ENCODE data around the gene SPTBN1.

SPTBN1 gene

DNA sequence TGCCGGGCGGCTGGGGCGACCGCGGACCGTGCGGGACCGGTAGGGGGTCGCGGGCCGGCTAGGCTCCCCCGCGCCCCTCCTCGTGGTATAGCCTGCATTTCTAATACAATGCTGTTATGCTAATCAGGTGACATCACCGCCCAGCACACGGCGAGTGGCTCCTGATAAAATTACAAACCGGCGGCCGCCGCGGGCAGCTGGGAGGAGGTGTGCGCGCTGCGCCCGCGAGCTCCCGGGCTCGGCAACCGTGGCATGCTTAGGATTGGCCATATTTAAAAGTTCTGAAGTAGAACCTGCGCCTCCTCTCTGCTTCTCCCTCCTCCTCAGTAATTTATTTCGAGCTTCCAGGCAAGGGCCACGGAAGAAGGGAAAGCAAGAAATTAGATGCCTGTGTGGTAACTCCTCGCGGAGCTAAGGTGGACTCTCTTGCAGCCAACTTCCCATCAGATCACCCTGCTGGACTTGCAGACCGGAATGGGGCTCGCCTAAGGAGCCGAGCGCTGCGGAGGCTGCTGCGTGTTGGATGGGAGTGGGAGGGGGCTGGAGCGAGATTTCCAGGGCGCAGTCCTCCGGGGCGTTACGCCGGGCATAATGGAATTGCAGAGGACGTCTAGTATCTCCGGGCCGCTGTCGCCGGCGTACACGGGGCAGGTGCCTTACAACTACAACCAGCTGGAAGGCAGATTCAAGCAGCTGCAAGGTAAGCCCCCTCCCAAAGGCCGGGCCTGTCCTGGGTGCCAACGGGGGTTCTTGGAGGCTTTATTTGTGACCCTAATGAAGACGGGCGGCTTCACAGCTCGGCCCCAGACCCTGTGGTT lies 102.3 kb downstream of the SPTBN1 start:
- peak; percentile 92 to 93 for DNase-seq

GRCh38 chr2:54559006-54559445 lies 102.9 kb downstream of the SPTBN1 start:
- no peak for DNase-seq

- peak in 1 of 2 experiments; percentile 62 for DNase-seq
These were observed 103.5 kb downstream of the SPTBN1 start for GRCh38 chr2:54559593-54560145.

DNA sequence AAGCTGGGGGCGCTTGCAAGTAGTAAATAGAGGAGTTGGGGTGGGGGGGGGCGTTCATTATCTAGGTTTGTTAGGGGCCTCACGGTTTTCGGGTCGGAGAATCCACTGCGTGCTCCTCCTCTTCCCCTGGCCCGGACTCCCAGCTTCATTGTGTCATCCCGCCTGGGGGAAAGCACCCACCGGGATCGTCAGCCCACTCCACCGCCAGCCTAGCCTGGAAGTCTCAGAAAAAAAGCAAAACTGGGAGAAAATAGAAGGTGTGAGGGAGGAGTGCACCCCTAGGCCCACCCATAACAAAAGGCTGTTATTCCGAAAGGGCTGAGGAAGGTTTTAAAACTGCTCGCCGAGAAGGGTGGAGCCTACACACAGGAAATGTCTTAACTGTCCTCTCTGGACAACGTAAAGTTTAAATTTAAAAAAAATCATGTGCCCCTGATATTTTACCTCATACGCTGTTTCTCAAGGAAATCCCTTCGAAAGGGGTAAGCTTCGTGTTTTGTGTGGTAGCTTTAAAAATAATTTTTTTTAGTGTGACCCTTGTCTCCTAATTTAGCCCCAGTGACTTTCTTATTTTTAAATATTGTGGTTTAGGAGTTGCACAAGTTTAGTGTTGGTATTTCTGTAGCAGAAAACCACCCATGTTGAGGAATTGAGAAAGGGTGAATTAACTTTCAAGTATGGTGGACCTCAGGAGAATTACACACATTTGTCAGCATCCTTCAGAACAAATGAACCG lies 104.2 kb downstream of the SPTBN1 start:
- DNase-seq = peak; percentile 22 to 62

DNA sequence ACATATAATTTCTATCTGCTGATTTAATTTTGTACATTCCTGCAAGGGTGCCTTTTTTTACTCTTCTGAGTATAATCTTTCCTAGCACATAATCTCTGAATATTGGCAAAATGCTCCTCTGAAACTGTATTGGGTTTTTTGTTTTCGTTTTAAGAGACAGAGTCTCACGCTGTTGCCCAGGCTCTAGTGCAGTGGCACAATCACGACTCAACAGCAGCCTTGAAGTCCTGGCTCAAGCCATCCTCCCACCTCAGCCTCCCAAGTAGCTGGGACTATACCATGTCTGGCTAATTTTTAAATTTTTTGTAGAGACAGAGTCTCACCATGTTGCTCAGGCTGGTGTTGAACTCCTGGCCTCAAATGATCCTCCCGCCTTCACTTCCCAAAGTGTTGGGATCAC lies 104.9 kb downstream of the SPTBN1 start:
- no peak for DNase-seq

GRCh38 chr2:54564439-54564838 lies 108.3 kb downstream of the SPTBN1 start:
- DNase-seq = no peak

DNA sequence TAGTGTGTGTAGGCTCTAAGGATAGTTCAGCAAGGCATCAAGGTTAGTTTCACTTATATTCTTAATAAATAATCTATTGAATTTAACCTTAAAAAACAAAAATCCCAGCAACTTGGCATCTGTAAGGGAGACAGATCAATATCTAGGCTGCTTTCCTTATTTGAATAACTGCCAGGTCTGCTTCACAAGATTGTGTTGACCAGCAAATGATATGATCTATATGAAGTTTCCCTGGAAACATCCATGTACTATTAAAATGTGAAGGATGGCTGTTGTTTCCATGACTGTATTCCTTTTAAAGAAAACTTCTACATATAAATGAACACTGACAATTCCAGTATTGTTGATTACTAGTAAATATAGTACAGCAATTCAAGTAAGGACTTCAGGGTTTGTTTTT lies 109.4 kb downstream of the SPTBN1 start:
- no peak for DNase-seq

DNA sequence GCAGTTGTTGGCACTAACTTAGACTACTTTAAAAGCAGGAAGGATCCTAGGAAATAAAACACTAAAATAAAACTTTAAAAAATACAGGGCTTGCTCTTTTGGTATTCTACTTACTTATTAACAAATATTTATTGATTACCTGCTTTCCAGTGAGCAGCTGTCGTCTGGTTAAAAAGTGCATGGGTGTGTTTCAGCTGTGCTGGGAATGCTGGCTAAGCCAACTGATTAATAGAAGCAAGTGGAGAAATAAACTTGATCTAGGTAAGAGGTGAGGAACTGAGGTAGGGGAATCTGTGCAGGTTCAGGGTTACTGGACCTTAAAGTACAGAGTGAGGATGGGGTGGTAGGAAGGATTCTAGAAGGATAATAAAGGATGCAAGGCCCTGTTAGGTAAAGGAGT lies 110.8 kb downstream of the SPTBN1 start:
- DNase-seq = no peak

DNA sequence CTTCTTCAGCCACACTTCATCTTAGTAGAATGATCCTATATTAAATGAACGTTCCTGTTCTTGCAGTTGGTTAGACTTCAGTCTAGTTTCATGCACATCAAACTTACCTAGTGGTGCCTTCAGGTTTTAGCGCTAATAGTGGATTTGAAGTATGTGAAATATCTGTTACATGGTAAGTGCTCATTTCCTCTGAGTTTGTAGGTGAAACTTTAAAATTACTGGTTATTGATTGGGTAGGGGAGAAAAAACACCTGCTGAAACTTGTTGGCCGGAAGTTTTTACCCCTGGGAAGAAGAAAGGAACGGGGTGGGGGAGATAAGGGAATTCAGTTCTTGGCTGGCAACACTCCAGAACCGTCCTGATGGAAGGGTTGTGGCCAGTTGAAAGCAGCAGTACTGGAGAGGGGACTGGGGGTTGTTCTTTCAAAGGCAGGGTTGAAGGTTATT lies 112.8 kb downstream of the SPTBN1 start:
- DNase-seq = no peak

- DNase-seq = no peak
These were observed 113.7 kb downstream of the SPTBN1 start for GRCh38 chr2:54569745-54570301.

GRCh38 chr2:54570321-54570855 lies 114.3 kb downstream of the SPTBN1 start:
- no peak for DNase-seq

DNA sequence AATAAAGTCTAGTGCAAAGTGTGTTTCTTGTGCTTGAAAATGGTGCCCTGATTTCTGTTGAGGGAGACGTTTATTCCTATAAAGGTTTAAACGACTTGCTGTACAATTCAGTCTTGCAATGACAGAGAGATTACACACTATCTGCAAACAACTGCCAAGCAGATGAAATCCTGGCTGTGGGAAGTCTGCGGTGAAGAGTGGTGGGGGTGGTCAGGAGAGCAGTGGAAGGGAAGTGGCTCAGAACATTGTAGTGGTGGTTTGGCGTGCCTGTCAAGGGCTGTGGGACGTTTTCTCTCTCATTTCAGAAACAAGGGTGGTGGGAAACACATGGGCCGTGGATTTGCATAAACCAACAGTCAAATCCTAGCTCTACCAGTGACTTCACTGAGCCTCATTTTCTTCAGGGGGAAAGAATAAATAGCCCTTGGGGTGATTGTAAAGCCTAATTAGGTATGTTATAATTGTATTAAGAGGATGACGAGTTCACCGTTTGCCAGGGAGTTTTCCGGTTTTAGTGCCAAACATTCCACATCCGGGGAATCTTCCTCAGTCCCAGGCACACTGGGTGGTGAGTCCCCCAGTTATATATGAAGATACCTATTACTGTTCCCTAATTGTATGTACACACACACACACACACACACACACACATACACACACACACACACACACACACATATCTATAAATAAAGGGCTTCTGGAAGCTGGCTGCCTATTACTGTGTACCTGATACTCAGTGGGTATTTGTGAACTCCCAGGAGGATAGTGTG lies 115.0 kb downstream of the SPTBN1 start:
- peak; percentile 55 to 65 for DNase-seq

DNA sequence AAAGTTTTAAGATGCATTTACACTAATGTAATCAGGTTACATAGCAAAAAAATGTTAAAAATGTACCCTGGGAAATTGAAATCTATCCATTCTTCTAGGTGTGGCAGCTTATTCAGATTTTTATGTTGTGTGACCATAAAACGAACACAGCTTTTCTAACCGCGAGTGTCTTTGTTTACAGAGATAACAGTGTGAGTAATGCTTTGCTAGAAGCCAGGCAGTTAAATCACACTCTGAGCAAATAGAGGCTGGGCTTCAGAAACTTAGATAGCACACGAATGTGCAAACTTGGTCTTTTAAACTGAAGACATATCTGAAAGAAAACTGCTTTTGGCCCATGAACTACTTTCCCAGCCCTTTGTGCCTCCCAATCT lies 116.1 kb downstream of the SPTBN1 start:
- DNase-seq = peak in 1 of 2 experiments; percentile 50

DNA sequence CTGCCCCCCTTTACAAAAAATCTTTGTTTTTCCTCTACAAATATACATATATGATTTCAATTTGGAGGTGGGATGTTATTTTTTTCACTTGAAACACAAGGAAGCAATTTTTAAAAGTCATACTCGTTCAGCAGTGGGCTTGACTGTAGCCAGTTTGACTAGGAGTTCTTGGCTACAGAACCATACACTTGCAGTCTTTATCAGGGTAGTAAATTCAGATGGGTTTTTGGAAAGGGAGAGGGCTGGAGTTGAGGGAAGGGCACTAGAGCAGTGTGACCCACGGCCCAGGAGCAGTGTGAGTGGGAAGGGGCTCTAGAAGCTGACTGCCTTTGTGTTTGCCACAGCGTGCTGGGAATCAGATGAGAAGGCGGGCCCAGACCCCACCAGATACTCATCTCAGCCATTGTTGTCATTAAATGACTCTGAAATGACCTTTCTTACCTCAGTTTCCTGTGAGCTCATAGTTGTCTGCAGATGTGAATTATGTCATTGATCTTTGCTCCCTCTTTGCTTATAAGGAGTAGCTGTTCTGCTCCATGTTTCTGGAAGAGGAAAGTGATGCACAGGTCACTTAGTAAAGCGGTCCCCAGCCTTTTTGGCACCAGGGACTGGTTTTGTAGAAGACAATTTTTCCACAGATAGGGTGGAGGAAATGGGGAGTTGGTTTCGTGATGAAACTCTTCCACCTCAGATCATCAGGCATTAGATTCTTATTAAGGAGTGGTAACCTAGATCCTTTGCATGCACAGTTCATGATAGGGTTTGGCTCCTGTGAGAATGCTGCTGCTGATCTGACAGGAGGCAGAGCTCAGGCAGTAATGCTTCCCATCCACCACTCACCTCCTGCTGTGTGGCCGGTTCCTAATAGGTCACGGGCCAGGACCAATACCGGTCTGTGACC lies 116.8 kb downstream of the SPTBN1 start:
- DNase-seq = no peak

DNA sequence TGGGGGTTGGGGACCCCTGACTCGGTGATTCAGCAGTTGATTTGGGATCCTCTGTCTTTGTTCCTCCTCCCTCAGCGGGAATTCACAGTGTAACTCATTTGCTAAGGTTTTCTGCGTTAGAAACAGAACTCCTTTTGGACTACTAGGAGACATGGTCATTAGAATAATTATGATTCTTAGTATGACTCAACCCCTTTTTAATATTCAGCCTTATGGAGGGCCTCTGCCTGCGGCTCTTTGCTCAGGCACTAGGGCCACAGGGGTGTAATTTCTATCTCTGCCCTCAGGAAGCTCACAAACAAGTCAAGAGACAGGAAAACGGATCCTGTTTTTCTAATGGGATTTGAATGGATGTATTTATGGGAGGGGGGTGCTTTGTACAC lies 117.4 kb downstream of the SPTBN1 start:
- no peak for DNase-seq

GRCh38 chr2:54574107-54574859 lies 118.2 kb downstream of the SPTBN1 start:
- no peak for DNase-seq

GRCh38 chr2:54574860-54575247 lies 118.7 kb downstream of the SPTBN1 start:
- DNase-seq = no peak

DNA sequence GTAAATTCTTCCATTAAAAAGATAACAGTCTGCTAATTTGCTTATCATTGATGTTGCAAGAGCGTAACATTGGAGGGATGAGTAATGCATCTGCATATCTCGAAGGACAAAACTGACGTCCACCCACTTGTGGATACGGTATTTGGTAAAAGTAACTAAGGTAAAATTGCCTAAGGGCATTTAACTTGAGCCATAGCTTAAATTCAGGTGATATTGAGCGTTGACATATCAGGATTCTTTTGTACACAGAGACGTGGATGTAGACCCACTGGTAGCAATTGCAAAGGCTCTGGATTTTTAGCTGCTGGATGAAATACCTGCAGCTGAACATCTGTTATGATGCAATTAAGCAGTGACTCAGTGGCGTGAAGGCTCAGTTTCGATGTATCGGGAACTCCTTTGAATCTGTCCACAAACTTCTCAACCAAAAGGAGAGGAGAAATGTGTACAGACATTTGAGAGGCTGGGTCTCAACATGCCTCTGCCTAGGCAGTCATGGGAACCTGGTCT lies 119.3 kb downstream of the SPTBN1 start:
- no peak for DNase-seq

GRCh38 chr2:54577035-54577434 lies 120.9 kb downstream of the SPTBN1 start:
- peak; percentile 71 to 87 for DNase-seq

DNA sequence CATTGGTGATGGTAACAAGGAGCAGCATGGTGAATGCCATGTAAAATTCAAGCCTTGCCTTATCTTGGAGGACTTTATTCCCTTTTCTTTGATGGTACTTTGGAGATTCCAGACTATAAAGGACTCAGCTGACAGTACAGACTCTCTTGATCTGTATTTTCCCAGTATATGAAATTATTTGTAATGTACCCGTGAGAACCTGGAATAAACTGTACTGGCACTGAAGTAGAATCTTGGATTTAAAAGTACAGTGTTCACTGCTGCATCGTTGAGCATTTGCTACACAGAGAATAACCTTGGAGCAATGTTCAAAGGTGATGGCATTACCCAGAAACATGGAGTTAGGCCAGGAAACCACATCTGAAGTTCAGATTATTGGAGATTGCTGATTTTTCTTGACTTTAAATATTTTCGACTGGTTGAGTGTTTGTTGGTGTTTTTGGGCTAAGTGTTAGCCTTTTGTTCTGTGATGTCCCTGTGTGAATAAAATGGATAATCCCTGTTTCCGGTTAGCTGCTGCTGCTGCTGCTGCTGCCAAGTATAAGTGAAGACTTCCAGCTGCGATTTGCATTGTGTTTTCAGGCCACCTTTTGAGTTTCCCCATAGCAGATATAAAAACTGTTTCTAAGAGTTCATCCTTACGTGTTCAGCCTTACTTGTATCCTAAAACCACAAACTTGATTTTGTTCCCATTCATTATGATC lies 122.0 kb downstream of the SPTBN1 start:
- DNase-seq = no peak
